OCI-LY7 (cell line): ENCODE data around the gene DOCK1.

Experiments
- EZH2phosphoT487 ChIP-seq: fragments of 200-600 bp; sonication (generic); IDR thresholded peaks from 2 replicates; pipeline ENCODE4 v1.6.1; 2018; ENCODE audit warnings: low read depth, borderline replicate concordance, mild to moderate bottlenecking, mixed run types, antibody characterized with exemption, low read length, moderate library complexity, mixed read lengths
- TF ChIP-seq, protein P1 (sequence below): fragments of 200-600 bp; sonication (generic); conservative IDR thresholded peaks from 2 replicates; pipeline ENCODE4 v1.5.1; 2014; ENCODE audit warnings: mild to moderate bottlenecking, antibody characterized with exemption, low read length, moderate library complexity, mixed read lengths

- TF ChIP-seq, protein P1, sequence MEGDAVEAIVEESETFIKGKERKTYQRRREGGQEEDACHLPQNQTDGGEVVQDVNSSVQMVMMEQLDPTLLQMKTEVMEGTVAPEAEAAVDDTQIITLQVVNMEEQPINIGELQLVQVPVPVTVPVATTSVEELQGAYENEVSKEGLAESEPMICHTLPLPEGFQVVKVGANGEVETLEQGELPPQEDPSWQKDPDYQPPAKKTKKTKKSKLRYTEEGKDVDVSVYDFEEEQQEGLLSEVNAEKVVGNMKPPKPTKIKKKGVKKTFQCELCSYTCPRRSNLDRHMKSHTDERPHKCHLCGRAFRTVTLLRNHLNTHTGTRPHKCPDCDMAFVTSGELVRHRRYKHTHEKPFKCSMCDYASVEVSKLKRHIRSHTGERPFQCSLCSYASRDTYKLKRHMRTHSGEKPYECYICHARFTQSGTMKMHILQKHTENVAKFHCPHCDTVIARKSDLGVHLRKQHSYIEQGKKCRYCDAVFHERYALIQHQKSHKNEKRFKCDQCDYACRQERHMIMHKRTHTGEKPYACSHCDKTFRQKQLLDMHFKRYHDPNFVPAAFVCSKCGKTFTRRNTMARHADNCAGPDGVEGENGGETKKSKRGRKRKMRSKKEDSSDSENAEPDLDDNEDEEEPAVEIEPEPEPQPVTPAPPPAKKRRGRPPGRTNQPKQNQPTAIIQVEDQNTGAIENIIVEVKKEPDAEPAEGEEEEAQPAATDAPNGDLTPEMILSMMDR, result no peak
- no peak for TF ChIP-seq EZH2phosphoT487
Observed at GRCh38 chr10:127392351-127393235, 487.4 kb downstream of the DOCK1 start.
